ENCODE data around the gene SCMH1.

DNA sequence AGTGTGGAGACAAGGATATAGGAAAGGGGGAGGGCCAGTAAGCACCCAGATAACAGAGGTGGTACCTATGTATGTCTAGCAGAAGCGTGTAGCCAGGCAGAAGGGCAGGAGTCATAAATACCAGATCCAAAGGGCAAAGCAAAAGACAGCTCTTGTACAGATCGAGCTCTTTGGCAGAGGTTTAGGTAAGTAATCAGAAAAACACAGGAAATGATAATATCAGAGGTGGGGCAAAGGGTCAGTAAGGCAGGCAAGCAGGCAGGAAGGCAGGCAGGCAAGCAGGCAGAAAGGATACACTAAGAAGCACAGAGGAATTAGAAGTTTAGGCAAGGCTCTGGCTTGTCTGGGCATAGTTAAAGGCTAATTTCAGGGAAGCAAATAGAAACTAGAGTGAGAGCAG, 197.9 kb downstream of the SCMH1 start:
- TF ChIP-seq, protein P1, sequence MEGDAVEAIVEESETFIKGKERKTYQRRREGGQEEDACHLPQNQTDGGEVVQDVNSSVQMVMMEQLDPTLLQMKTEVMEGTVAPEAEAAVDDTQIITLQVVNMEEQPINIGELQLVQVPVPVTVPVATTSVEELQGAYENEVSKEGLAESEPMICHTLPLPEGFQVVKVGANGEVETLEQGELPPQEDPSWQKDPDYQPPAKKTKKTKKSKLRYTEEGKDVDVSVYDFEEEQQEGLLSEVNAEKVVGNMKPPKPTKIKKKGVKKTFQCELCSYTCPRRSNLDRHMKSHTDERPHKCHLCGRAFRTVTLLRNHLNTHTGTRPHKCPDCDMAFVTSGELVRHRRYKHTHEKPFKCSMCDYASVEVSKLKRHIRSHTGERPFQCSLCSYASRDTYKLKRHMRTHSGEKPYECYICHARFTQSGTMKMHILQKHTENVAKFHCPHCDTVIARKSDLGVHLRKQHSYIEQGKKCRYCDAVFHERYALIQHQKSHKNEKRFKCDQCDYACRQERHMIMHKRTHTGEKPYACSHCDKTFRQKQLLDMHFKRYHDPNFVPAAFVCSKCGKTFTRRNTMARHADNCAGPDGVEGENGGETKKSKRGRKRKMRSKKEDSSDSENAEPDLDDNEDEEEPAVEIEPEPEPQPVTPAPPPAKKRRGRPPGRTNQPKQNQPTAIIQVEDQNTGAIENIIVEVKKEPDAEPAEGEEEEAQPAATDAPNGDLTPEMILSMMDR (IDR thresholded peaks at IDR 0.05) = no peak
- TF ChIP-seq POLR2AphosphoS5 (IDR thresholded peaks at IDR 0.05; ENCODE audit: low read depth, low read length) (no peak), SIN3A (IDR thresholded peaks at IDR 0.05; ENCODE audit: borderline replicate concordance, low read depth, low read length) (no peak), FOXM1 (IDR thresholded peaks at IDR 0.05; ENCODE audit: low read depth) (no peak), TEAD4 (IDR thresholded peaks at IDR 0.05; ENCODE audit: borderline replicate concordance, insufficient read depth) (no peak), TAF1 (IDR thresholded peaks at IDR 0.05; ENCODE audit: borderline replicate concordance, low read depth, low read length) (no peak), RFX5 (IDR thresholded peaks at IDR 0.05; ENCODE audit: low read length) (no peak), FOSL2 (IDR thresholded peaks at IDR 0.05; ENCODE audit: borderline replicate concordance, low read depth) (no peak)
- TF ChIP-seq, protein P2, sequence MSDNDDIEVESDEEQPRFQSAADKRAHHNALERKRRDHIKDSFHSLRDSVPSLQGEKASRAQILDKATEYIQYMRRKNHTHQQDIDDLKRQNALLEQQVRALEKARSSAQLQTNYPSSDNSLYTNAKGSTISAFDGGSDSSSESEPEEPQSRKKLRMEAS (IDR thresholded peaks at IDR 0.05; ENCODE audit: low read depth) = no peak
- TF ChIP-seq, protein P3, sequence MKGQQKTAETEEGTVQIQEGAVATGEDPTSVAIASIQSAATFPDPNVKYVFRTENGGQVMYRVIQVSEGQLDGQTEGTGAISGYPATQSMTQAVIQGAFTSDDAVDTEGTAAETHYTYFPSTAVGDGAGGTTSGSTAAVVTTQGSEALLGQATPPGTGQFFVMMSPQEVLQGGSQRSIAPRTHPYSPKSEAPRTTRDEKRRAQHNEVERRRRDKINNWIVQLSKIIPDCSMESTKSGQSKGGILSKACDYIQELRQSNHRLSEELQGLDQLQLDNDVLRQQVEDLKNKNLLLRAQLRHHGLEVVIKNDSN (IDR thresholded peaks at IDR 0.05; ENCODE audit: borderline replicate concordance, low read depth) = no peak
- TF ChIP-seq, protein P4, sequence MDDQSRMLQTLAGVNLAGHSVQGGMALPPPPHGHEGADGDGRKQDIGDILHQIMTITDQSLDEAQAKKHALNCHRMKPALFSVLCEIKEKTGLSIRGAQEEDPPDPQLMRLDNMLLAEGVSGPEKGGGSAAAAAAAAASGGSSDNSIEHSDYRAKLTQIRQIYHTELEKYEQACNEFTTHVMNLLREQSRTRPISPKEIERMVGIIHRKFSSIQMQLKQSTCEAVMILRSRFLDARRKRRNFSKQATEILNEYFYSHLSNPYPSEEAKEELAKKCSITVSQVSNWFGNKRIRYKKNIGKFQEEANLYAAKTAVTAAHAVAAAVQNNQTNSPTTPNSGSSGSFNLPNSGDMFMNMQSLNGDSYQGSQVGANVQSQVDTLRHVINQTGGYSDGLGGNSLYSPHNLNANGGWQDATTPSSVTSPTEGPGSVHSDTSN (IDR thresholded peaks at IDR 0.05) = no peak
- TF ChIP-seq, protein P5, sequence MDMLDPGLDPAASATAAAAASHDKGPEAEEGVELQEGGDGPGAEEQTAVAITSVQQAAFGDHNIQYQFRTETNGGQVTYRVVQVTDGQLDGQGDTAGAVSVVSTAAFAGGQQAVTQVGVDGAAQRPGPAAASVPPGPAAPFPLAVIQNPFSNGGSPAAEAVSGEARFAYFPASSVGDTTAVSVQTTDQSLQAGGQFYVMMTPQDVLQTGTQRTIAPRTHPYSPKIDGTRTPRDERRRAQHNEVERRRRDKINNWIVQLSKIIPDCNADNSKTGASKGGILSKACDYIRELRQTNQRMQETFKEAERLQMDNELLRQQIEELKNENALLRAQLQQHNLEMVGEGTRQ (IDR thresholded peaks at IDR 0.05; ENCODE audit: borderline replicate concordance, low read depth, low read length) = no peak
- TF ChIP-seq, protein P6, sequence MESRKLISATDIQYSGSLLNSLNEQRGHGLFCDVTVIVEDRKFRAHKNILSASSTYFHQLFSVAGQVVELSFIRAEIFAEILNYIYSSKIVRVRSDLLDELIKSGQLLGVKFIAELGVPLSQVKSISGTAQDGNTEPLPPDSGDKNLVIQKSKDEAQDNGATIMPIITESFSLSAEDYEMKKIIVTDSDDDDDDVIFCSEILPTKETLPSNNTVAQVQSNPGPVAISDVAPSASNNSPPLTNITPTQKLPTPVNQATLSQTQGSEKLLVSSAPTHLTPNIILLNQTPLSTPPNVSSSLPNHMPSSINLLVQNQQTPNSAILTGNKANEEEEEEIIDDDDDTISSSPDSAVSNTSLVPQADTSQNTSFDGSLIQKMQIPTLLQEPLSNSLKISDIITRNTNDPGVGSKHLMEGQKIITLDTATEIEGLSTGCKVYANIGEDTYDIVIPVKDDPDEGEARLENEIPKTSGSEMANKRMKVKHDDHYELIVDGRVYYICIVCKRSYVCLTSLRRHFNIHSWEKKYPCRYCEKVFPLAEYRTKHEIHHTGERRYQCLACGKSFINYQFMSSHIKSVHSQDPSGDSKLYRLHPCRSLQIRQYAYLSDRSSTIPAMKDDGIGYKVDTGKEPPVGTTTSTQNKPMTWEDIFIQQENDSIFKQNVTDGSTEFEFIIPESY (IDR thresholded peaks at IDR 0.05; ENCODE audit: borderline replicate concordance, low read depth) = no peak

All from SK-N-SH (cell line).